H1 (cell line): ENCODE data around the gene ISL2.

Experiments
- EGR1 ChIP-seq: IDR thresholded peaks from 2 replicates; pipeline ENCODE4 v1.6.1; 2011; ENCODE audit warnings: low read depth, low read length, borderline replicate concordance
- EP300 ChIP-seq, 2 experiments: IDR thresholded peaks; 1 replicate in 1 of 2; 2 replicates in 1 of 2; pipeline ENCODE4 v1.6.1; 2011 to 2012; ENCODE audit warnings: low read depth in 2 of 2, low read length in 2 of 2, mild to moderate bottlenecking in 2 of 2, borderline replicate concordance in 1 of 2, inconsistent platforms in 1 of 2, moderate library complexity in 1 of 2
- EZH2 ChIP-seq: fragments of 200-600 bp; sonication (generic); IDR thresholded peaks from 2 replicates; pipeline ENCODE4 v1.7.1; 2012; ENCODE audit warnings: low read depth, mild to moderate bottlenecking, moderate library complexity, low read length, inconsistent platforms; ENCODE audit not compliant: severe bottlenecking
- GABPA ChIP-seq: IDR thresholded peaks from 2 replicates; pipeline ENCODE4 v1.6.1; 2011; ENCODE audit warnings: mild to moderate bottlenecking, low read length, moderate library complexity, borderline replicate concordance; ENCODE audit not compliant: insufficient read depth
- JUN ChIP-seq: IDR thresholded peaks from 2 replicates; pipeline ENCODE4 v1.6.1; 2011; ENCODE audit warnings: low read depth, mild to moderate bottlenecking, improper control_type of control experiment, low read length
- SP1 ChIP-seq: IDR thresholded peaks from 2 replicates; pipeline ENCODE4 v1.6.1; 2011; ENCODE audit warnings: low read depth, low read length
- TF ChIP-seq, protein P1 (sequence below), 3 experiments: IDR thresholded peaks; 1 replicate in 2 of 3; 2 replicates in 1 of 3; pipeline versions ENCODE4 v1.5.1 to v1.6.1; 2011; ENCODE audit warnings: low read length in 3 of 3, mild to moderate bottlenecking in 3 of 3, inconsistent platforms in 2 of 3, low read depth in 1 of 3, moderate library complexity in 1 of 3; ENCODE audit not compliant: insufficient read depth in 1 of 3; ENCODE audit errors: control extremely low read depth in 1 of 3

DNA sequence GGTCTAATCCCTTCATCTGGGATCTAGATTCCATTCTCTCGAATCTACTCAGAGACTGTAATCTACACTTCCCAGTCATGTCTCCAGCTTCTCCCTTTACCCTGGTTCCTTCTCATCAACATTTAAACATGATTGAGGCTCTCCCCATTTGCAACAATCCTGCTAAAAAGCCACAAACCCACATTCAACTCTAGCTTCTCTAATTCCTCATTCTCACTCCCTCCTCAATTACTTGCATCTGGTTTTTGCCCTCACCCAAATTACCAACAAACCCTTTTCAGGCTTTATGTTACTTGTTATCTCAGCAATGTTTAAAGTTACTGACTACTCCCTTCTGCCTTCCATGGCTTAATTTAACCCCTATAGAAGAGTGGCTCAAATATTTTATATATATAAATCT, 36.8 kb upstream of the ISL2 start:
- TF ChIP-seq EGR1 (no peak), JUN (no peak), EP300 (IDR thresholded peaks at IDR 0.05; ENCODE audit: borderline replicate concordance in 1 of 2, low read depth in 2 of 2, low read length in 2 of 2) (no peak), EZH2 (no peak), GABPA (no peak), SP1 (no peak)
- TF ChIP-seq, protein P1, sequence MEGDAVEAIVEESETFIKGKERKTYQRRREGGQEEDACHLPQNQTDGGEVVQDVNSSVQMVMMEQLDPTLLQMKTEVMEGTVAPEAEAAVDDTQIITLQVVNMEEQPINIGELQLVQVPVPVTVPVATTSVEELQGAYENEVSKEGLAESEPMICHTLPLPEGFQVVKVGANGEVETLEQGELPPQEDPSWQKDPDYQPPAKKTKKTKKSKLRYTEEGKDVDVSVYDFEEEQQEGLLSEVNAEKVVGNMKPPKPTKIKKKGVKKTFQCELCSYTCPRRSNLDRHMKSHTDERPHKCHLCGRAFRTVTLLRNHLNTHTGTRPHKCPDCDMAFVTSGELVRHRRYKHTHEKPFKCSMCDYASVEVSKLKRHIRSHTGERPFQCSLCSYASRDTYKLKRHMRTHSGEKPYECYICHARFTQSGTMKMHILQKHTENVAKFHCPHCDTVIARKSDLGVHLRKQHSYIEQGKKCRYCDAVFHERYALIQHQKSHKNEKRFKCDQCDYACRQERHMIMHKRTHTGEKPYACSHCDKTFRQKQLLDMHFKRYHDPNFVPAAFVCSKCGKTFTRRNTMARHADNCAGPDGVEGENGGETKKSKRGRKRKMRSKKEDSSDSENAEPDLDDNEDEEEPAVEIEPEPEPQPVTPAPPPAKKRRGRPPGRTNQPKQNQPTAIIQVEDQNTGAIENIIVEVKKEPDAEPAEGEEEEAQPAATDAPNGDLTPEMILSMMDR (IDR thresholded peaks at IDR 0.05; ENCODE audit: control extremely low read depth in 1 of 3, insufficient read depth in 1 of 3, low read depth in 1 of 3, low read length in 3 of 3) = no peak
